ENCODE measurements around the gene VCP. TPM values are rescaled to one million over a fixed set of nuclear protein-coding genes. Genes with fewer than 3 reads are reported as not detected.

Gene VCP
- total and polyA plus RNA-seq, 9 of the 15 experiments (the other 6 are each of a cell fraction or from before 2014, with no cell fraction given) = 7.1 to 257 (median 199) TPM

DNA sequence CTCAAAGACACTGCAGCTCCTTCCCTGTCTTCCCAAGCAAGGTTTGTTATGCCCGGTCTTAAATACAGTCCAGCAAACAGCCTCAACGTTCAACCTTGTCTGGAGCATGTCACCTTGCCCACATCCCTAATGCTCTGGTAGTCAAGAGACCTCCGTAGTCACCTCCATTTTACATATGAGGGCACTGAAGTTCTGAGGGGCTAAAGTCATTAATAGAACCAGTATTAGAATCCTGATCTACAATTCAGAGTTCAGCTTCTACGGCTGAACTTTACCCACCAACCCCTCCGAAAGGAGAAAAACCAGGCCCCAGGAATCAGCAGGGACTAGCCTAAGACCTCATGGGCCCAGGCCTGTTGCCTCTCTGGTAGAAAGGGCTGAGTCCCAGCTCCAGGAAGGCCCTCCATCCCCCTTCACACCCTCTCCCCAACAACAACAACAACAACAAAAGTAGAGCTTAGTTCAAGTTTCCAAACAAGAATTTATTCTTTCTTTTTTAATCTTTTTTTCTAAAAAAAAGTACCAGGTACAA, 31.3 kb upstream of the VCP start:
- Histone ChIP-seq H2AFZ (ENCODE audit: low read depth, low read length) (peak overlapping the region; percentile 96; the same call in 1 of the 2 replicates), H3K9ac (ENCODE audit: insufficient read depth in 1 of 2, low read depth in 2 of 2, low read length in 2 of 2) (peak overlapping the region; percentile 75 to 93; a peak in 2 of 4 replicates), H4K20me1 (replicated peaks; ENCODE audit: control insufficient read depth, insufficient read depth, low read length) (no peaks in the 10 kb centered on the region), H3K4me1 (replicated peaks in 1 of 2; ENCODE audit: control insufficient read depth in 2 of 2, insufficient read depth in 2 of 2, low read length in 2 of 2) (peaks cover 20 to 27% of the 10 kb centered on the region in 2 experiments; a peak in 4 of 5 replicates), H3K27me3 (ENCODE audit: control insufficient read depth in 2 of 2, insufficient read depth in 2 of 2, low read length in 2 of 2) (no peaks in the 10 kb centered on the region), H3K79me2 (ENCODE audit: control insufficient read depth, insufficient read depth, low read length) (peaks cover 24% of the 10 kb centered on the region), H3K36me3 (ENCODE audit: control insufficient read depth, insufficient read depth, low read length) (peaks cover 57% of the 10 kb centered on the region; the same call in 2 of the 3 replicates), H3K4me2 (ENCODE audit: insufficient read depth, low read length) (peak overlapping the region; percentile 96), H3K9me1 (ENCODE audit: control insufficient read depth, insufficient read depth, low read length) (no peaks in the 10 kb centered on the region), H3K9me3 (replicated peaks; ENCODE audit: control insufficient read depth, insufficient read depth, low read depth, low read length) (no peaks in the 10 kb centered on the region), H3K4me3 (peak overlapping the region; percentile 77; the same call in 1 of the 2 replicates), H3K27ac (ENCODE audit: extremely low read depth, low read depth, low read length) (peak overlapping the region; percentile 89)
- in situ Hi-C loops (cut with MboI) = no loop called here
- no TSS peak for BruUV-seq (replicated peaks)
- TF ChIP-seq CC2D1A (IDR thresholded peaks at IDR 0.05) (no peak), ESRRB (CRISPR knock-in tag; IDR thresholded peaks at IDR 0.05; ENCODE audit: borderline replicate concordance) (no peak), ARID1B (IDR thresholded peaks at IDR 0.05) (no peak)
- TF ChIP-seq, protein P1, sequence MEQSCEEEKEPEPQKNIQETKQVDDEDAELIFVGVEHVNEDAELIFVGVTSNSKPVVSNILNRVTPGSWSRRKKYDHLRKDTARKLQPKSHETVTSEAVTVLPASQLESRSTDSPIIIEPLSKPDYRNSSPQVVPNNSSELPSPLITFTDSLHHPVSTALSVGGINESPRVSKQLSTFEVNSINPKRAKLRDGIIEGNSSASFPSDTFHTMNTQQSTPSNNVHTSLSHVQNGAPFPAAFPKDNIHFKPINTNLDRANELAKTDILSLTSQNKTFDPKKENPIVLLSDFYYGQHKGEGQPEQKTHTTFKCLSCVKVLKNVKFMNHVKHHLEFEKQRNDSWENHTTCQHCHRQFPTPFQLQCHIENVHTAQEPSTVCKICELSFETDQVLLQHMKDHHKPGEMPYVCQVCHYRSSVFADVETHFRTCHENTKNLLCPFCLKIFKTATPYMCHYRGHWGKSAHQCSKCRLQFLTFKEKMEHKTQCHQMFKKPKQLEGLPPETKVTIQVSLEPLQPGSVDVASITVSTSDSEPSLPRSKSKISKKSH (CRISPR knock-in tag; IDR thresholded peaks at IDR 0.05) = no peak
- TF ChIP-seq, protein P2, sequence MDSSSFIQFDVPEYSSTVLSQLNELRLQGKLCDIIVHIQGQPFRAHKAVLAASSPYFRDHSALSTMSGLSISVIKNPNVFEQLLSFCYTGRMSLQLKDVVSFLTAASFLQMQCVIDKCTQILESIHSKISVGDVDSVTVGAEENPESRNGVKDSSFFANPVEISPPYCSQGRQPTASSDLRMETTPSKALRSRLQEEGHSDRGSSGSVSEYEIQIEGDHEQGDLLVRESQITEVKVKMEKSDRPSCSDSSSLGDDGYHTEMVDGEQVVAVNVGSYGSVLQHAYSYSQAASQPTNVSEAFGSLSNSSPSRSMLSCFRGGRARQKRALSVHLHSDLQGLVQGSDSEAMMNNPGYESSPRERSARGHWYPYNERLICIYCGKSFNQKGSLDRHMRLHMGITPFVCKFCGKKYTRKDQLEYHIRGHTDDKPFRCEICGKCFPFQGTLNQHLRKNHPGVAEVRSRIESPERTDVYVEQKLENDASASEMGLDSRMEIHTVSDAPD (CRISPR knock-in tag; IDR thresholded peaks at IDR 0.05) = no peak
- ATAC-seq = no peak
- POLR2A ChIA-PET = interaction anchor here (0.6 to 1.7 kb wide), 6 partner anchors 13 to 416 kb away, joined by 3 to 6 read pairs (median 4); partner anchors contain the start of gene FANCG
- intact Hi-C loops (cut with micrococcal nuclease) = no loop called here
- DNase-seq (ENCODE audit: extremely low read depth in 1 of 4, low spot score in 3 of 4) = no peak
- CTCF ChIA-PET (ENCODE audit: low intra/inter-chr PET ratio) = no interaction called here
- 42% methylated on average over 5 of the region's 5 CpGs for WGBS (ENCODE audit: insufficient coverage, low coverage, missing lambda C conversion rate)
- FAIRE-seq = no peak

Data from K562 (cell line).